GM10266 (cell line): ENCODE measurements around the gene ALS2CL.

Experiments used
- DNase-seq: peaks from one replicate; pipeline ENCODE4 v3.0.0; 2012; ENCODE audit errors: extremely low spot score
- TF ChIP-seq, protein P1 (sequence below): IDR thresholded peaks from 2 replicates; pipeline ENCODE4 v1.5.1; 2012; ENCODE audit warnings: mild to moderate bottlenecking, low read depth; ENCODE audit not compliant: control insufficient read depth, insufficient read depth; ENCODE audit errors: missing control alignments

The ALS2CL gene

DNA sequence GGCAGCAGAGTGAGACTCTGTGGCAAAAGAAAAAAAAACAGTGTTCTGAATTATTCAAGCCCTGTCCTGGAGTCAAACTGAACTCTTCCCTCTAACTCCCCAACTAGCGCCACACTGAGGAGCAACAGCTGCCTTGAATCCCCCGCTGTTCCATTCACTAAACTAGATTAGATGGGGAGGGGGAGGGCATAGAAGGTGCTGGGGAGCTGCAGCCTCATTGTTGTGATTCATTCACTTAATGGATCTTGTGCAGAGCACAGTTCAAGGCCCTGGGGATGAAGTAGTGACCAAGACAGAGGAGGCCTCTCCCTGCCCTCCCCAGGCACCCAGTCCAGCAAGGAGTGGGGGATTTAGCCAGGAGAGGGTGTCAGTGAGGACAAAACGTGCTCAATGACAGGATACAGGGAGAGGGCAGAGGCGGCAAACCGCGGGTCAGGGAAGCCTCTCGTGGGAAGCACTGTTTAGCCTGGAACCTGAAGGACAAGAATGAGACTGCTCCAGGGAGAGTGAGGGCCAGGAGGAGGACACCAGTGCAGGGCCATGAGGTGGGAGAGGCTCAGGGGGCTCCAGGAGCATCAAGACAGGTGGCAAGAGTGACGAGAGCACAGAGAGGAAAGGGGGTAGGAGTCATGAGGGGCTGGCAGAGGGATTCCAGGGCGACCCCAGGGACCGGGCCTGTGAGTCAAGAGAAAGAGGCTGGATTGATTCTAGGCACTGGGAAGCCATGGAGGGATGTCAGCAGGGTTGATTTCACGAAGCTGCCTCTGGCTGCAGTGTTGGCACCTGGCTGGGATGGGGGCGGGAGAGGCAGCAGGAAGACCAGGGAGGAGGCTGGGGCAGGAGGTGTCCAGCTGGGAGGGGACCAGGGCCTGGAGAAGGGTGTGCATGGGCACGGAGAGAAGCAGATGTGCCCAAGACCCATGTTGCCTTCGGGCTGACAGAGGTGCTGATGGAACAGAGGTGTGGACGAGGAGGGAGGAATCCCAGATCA is 31.4 kb downstream of the ALS2CL start:
- DNase-seq = no peak
- TF ChIP-seq, protein P1, sequence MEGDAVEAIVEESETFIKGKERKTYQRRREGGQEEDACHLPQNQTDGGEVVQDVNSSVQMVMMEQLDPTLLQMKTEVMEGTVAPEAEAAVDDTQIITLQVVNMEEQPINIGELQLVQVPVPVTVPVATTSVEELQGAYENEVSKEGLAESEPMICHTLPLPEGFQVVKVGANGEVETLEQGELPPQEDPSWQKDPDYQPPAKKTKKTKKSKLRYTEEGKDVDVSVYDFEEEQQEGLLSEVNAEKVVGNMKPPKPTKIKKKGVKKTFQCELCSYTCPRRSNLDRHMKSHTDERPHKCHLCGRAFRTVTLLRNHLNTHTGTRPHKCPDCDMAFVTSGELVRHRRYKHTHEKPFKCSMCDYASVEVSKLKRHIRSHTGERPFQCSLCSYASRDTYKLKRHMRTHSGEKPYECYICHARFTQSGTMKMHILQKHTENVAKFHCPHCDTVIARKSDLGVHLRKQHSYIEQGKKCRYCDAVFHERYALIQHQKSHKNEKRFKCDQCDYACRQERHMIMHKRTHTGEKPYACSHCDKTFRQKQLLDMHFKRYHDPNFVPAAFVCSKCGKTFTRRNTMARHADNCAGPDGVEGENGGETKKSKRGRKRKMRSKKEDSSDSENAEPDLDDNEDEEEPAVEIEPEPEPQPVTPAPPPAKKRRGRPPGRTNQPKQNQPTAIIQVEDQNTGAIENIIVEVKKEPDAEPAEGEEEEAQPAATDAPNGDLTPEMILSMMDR = no peak

DNA sequence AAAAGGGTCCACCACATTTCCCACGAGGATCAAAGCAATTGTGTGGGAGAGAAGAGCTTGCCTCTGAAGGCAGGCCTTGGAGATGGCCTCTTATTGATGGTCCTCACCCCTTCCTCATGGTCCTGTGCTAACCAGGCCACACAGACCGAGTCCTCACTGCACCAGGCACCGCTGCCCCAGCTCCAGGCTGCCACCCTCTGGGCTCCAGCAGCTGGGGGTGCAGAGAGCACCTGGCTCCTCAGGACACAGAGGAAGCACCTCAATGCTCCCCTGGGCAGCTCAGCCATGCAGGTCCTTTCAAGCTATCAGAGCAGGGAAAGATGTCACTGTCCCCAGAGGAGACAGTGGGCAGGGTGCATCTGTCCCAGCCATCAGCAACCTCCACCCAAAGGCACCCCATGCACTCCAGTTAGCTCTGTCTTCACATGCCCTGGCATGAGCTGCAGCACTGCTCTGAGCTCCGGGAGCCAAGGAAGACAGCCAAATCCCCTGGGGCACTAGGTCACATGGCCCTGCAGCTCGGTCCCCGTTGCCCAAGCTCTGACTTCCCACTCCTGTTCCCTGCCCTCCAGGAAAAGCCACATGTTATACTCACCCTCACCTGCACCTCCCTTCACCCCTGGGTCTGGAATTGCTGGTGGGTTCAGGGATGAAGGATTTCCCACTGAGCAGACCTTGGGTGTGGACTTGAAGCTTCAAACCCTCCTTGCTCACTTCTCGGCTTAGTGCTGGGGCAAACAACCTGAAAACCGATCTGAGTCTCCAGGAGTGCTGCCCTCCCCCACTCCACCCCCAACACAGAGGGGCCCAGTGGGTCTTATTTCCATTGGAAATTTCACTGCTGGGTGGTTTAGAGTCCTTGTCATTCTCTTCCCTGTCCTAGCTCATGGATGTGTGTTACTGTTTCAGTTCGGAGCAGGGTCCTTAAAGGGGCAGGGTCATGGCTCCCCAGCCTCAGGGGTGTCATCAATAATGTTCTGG is 32.6 kb downstream of the ALS2CL start:
- no peak for DNase-seq
- TF ChIP-seq, protein P1 = no peak

DNA sequence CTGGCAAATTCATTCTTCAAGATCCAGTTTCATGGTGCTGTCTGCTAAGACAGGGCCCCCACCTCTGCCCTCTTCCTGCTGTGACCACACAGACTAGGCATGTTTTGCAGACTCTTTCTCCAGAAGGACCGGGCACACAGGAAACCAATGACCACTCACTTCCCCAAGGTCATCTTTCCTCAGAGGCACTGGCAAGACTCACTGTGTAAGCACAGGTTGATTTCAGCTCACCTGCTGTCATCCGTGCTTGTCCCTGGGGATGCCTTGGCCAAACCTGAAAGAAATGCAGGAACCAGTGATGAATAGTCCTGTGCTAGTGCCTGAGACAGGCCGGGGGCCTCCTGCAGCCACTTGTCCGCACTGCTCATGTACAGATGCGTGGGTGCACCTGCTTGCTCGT is 33.5 kb downstream of the ALS2CL start:
- TF ChIP-seq, protein P1 = no peak
- DNase-seq = no peak

- TF ChIP-seq, protein P1 = no peak
Measured at GRCh38 chr3:46659285-46659684, 34.2 kb downstream of the ALS2CL start.

DNA sequence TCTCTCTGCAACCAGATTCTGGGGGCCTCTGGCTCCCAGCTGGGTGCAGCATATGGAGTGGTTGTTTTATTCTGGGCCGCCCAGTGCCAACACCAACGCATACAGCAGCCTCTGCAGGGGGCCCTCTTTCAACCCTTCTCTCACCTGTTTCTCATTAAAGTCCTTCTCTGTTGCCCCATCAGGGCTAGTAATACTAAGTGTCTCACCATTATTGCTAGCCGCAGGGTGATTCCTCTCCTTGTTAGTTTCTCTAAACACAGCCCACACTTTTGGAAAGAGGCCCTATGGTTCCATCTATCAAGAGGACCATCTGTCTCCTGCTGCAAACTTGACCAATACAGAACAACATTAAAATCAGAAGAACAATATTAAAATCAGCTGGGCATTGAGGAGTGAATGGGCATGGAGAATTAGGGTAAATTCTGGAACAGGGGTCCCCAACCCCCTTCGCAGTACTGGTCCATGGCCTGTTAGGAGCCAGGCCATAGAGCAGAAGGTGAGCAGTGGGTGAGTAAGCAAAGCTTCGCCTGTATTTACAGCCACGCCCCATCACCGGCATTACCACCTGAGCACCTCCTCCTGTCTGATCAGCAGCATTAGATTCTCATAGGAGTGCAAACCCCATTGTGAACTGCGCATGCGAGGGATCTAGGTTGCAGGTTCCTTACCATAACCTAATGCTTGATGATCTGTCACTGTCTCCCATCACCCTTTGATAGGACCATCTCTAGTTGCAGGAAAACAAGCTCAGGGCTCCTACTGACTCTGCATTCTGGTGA is 36.5 kb downstream of the ALS2CL start:
- DNase-seq = no peak
- TF ChIP-seq, protein P1 = no peak

More at GRCh38 chr3:46659285-46659684, 34.2 kb downstream of the ALS2CL start:
- DNase-seq = no peak

GRCh38 chr3:46655271-46655670 is 38.2 kb downstream of the ALS2CL start:
- TF ChIP-seq, protein P1 = no peak
- no peak for DNase-seq
